ENCODE measurements around the gene PPM1E.
A peak's percentile ranks its signal among the peaks of the same experiment; 100 is the strongest.
"Not testable (repeated sequence)": the region's sequence is repeated elsewhere in the genome, so short reads cannot be mapped to it uniquely, and the experiment has no call there.

Gene PPM1E

DNA sequence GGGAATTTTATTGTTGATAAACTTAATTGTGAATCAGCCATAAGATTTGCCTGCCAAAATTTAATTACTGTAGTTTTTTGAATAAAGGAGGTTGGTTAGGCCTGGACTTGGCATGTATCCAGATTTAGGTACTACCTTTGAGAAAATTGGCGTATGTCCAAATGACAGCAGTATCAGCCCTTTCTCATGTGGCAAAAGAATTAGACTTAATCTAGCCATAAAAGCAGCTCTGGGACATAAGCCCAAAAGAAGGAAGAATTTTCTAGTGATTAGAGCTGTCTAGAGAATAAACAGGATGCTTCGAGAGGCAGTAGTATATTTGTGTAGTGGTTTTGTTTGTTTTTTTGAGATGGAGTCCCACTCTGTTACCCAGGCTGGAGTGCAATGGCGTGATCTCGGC is 27.7 kb downstream of the PPM1E start:
- DNase-seq = peak; percentile 55

DNA sequence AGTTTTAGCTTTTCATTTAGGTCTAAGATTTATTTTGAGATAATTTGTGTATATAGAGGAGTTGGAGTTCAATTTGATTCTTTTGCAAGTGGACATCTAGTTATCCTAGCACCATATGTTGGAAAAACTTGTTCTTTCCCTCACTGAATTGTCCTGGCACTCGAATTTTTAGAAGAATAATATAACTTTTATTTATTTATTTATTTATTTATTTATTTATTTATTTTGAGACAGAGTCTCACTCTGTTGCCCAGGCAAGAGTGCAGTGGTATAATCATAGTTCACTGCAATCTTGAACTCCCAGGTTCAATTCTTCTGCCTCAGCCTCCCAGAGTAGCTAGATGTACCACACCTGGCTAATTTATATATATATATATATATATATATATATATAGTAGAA is 29.4 kb downstream of the PPM1E start:
- no peak for DNase-seq

DNA sequence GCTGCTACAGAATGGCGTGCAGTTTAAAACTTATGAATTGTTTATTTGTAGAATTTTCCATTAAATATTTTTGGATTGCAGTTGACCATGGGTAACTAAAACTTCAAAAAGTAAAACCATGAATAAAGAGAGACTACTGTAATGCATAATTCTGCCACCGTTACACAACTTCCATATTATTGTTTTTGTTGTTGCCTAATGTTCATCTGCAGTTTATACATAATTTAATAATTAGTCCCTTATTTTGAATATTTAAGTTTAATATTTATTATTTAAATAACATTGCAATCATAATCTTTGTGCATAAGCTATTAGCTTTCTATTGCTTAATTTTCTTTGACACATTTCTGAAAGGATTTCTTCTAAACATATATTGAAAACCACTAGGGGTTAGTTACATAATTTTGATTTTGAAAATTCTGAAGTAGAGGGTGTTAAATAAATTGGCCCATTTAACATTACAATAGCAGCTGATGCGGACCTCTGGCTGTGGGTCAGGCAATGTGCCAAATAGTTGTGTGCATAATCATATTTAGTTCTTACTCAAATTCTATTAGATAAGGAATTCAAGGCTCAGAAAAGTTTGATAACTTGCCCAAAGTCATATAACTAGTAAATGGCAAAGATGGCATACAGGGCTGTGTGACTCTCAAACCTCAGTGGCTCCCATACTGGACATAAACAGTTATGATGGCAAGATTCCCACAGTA is 31.1 kb downstream of the PPM1E start:
- no peak for DNase-seq

DNA sequence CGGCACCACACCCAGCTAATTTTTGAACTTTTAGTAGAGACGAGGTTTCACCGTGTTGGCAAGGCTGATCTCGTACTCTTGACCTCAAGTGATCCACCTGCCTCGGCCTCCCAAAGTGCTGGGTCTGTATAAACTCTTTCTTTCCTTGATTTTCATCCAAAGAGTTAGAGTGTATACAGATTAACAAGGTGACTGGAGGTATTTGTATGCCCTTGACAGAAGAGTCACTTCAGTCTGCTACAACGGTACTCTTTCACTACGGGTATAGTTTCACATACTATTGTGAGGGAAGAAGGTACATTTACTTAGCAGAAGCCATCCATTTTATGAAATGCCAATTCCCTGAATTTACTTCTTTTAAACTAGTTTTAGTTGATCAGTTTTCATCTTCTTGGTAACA is 32.5 kb downstream of the PPM1E start:
- no peak for DNase-seq

DNA sequence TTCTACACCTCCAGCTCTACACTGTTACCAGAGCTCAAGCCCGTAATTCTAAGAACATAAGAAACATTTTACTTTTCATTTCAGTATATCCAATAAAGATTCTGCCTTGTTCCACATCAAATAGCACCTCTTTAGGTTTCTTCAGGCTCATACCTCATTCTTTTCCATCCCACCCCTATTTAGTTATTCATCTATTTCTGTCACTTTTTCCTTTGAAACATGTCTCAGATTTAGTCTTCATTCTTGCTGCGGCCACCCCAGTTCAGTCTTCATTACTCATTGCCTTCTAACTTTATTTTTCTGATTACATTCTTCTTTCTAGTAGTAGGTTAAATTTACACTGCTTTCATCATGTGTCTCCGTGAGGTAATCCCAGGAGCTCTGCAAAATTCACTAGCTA is 33.5 kb downstream of the PPM1E start:
- DNase-seq = no peak

DNA sequence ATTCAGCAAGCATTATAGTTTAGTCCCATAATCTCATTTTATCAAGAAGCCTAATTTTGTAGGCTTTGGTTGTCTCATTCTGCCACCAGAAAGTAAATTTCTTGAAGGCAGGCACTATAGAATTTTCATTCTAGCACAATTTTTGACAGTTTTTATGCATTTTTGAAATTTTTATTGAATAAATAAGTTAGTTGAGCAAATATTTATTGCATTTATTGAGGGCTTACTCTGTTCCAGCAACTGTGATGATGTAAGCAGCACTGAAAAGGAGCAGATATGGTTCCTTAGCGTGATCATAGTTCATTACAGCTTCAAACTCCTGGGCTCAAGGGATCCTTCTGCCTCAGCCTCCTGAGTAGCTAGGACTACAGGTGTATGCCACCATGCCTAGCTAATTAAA is 34.2 kb downstream of the PPM1E start:
- DNase-seq = no peak

DNA sequence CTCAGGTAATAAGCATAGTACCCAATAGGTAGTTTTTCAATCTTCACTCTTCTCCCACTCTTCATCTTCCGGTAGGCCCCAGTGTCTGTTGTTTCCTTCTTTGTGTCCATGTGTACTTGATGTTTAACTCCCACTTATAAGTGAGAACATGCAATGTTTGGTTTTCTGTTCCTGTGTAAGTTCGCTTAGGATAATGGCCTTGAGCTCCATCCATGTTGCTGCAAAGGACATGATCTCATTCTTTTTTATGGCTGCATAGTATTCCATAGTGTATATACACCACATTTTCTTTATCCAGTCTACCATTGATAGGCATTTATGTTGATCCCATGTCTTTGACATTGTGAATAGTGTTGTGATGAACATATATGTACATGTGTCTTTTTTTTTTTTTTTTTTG is 38.9 kb downstream of the PPM1E start:
- DNase-seq = not testable (repeated sequence)

DNA sequence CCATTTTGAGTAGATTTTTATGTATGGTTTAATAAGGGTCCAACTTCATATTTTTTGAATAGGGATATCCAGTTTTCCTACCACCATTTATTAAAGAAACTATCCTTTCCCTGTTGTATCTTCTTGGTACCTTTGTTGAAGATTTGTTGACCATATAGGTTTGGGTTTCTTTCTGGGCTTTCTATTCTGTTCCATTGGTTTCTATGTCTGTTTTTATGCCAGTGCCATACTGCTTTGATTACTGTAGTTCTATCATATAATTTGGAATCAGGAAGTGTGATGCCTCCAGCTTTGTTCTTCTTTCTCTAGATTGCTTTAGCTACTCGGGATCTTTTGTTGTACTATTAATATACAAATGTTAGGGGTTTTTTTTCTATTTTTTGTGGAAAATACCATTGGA is 46.5 kb downstream of the PPM1E start:
- DNase-seq = no peak

DNA sequence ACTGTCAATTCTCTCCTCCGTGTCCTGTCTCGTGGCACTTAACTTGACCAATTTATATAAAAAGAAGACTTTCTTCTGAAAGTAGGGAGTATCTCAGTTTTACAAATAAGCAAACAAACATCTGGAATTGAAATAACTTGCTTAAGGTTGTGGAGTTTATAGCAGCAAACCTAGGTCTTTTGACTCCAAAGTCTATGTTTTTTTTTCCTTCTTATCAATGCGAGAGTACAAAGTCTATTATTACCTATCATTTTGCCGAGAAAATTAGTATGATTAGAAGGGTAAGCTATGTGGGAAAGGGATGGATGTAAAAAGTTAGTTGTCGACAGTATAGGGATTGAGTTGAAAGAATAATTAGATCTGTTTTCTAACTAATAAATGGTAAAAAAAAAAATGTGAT is 50.4 kb downstream of the PPM1E start:
- DNase-seq = no peak

DNA sequence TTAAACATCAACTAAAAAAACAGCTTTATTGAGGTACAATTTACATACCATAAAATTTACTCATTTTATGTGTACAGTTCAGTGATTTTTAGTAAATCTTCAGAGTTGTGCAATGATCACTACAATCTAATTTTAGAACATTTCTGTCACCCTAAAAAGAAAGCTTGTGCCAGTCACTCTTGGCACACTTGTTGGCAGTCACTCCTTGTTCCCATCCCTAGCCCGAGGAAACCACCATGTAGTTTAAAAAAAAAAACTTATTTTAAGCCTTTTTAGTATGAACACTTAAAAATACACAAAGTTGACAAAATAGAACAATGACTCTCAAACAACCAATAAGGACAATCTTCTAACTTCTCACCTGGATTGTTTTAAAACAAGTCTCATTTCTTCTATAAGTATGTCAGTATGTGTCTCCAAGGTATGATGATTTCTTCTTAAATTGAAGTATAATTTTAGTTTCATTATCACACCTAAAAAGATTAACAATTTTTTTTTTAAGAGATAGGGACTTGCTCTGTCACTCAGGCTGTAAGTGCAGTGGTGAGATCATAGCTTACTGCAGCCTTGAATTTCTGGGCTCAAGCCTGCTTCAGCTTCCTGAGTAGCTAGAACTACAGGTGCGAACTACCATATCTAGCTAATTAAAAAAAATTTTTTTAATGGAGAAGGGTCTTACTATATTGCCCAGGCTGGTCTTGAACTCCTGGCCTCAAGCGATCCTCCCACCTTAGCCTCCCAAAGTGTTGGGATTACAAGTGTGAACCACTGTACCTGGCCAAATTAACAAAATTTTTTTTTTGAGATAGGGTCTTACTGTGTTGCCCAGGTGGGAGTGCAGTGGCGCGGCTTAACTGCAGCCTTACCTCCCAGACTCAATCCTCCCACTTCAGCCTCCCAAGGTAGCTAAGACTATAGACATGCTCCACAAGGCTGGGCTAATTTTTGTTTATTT is 53.2 kb downstream of the PPM1E start:
- no peak for DNase-seq

DNA sequence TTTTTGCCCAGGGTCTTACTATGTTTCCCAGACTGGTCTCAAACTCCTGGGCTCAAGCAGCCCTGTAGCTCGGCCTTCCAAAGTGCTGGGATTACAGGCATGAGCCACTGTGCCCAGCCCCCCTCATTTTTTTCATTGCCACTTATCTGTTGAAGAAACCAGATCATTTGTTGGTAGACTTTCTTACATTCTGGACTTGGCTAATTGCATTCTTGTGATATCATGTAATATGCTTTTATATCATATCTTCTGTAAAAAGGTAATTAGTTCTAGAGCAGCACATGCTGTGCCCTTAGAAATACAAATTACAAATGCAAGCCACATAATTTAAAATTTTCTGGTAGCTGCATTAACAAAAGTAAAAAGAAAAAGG is 53.9 kb downstream of the PPM1E start:
- DNase-seq = no peak

DNA sequence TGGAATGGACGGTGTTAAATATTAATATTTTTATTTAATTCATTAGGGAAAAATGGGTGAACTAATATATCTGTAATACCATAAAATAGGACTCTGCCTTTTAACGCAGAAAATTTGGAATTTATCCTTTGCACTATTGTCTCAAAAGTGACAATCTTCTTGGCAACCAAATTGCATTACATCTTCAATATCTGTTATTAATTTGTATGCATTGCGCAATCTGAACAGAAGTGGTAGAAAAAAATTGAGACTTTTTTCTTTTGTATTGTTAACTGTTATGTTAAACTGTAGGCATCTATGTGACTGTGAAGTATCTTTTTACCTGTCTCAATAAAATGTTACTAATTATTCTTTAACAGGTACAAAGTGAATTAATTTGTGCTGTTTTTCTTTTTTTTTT is 55.6 kb downstream of the PPM1E start:
- DNase-seq = no peak

DNA sequence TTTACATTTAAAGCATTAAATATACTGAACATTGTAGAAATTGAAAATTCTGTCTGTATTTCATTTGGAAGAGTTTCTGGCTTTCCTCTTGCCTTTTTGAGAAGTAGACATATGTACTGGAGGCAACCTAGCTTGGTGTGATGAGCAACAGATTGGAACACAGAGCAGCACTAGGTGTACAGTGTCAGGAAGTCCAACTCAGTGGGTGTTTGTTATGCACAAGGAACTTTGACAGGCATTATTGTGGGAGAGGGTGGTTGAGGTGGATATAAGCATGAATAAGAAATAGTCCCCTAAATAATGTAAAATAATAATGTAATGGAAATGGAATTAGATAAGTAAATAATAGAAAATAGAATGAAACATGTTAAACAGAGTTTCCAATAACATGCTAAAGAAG is 58.1 kb downstream of the PPM1E start:
- DNase-seq = no peak

DNA sequence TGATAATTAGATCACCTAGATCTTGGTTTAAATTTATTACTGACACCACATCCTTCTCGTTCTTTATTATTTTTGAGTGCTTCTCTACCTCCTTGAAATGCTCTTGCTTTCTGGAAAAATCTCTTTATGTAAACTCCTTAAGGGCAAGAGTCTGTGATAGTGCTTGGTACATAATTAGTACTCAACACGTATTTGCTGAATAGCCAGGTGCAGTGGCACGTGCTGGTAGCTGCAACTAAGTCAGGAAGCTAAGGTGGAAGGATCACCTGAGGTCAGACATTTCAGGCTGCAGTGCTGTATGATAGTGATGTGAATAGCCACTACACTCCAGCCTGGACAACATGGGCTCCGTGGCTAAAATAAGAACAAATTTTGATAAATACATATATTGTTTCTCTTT is 63.0 kb downstream of the PPM1E start:
- DNase-seq = no peak

DNA sequence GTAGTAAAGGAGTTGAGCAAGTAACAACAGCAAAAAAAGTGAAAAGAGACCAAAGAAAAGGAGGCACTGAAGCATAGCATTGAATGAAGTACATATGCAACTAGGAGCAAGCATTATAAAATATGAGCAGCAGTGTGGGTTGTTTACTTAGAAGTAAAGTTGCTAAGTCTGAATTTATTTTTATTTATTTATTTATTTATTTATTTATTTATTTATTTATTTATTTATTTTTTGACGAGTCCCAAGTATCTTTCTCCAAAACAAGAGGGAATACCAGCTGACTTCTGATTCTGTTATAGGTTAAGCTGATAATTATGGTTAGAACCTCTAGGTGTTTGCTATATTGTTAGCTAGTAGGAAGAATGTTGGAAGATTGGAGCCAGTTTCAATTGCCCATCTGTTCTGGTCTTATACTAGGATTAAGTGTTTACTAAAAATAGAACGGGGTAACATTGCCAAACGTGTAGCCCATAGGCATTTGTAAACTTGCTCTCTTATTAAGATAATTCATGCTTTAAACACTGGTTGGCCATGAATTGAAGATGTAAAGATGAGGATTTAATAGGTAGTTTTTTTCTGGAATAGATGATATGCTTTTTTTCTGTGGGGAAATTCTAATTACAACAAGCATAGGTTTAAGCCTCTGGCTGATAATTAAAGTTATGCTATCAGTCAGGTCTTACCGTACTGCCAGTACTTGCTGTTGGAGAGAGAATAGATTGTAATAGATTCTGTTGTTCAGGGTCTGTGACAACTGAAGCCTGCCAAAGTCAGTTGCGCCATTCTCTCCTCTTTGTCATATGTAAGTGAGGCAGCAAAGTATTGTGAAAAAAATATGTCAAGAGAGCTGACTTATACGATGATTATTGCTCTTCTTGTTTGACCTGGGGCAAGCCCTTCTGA is 66.7 kb downstream of the PPM1E start:
- no peak for DNase-seq

DNA sequence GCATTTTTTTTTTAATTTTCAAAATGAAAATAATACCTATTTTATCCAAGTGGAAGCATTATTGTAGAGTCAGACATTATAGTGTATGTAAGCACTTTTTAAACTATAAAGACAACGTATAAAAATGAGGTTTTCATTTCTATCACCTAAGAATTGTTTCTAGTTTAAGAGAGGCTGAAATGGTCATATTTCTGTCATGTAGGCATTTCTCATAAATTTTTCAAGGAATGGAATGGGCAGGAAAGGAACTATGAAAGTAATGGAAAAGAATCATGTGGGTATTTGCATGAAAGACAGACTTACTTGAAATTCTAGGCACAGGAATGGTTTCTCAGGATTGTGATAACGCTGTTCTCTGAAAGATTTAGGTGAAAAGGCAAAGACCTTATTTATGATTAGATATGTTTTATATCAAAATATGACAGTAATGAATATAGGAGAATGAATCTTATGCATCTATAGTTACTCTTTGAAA is 67.4 kb downstream of the PPM1E start:
- no peak for DNase-seq

DNA sequence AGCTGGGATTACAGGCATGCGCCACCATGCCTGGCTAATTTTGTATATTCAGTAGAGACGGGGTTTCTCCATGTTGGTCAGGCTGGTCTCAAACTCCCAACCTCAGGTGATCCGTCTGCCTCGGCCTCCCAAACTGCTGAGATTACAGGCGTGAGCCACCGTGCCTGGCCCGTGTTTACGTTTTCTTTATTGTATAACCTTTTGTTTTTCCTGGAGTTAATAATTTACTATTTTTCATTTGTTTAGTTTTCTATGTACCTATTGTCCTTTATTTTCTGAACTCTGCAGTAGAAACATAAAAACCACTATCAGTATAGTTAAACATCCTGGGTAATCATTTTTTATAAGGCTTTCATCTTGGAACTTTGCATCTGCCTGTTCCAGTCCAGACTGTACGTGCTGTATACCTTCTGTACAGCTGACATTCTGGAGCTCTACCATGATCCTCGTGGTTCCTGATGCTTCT is 73.6 kb downstream of the PPM1E start:
- no peak for DNase-seq

DNA sequence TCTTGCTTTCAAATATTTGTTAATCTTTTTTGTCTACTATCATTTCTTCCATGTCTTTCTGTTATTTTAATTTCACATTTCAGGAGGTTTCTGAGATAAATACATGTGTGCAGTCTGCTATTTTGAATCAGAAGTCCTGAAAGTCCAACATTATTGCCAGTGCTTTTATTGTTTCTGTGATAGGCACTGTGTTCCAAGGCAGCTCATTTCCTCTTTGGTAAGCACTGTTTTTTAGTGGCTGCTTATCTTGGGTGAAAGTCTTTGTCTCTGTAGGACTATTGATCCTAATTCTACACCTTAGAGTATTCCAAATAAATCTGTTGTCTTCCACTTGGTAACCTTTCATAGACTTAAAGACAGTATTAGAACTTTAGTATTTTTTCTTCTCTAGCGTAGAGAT is 76.1 kb downstream of the PPM1E start:
- DNase-seq = no peak

DNA sequence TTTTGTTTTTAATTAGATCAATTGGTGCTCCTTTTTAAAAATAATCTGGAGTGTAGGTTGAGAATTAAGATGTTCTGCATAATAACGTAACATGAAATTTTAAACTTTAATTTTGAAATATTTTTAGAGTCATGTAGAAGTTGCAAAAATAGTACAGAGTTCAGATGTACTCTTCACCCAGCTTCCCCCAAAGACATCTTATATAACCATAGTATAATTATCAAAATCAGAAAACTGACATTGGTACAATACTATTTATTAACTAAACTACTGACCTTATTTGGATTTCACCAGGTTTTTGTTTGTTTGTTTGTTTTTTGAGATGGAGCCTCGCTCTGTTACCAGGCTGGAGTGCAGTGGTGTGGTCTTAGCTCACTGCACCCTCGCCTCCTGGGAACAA is 76.9 kb downstream of the PPM1E start:
- DNase-seq = no peak

DNA sequence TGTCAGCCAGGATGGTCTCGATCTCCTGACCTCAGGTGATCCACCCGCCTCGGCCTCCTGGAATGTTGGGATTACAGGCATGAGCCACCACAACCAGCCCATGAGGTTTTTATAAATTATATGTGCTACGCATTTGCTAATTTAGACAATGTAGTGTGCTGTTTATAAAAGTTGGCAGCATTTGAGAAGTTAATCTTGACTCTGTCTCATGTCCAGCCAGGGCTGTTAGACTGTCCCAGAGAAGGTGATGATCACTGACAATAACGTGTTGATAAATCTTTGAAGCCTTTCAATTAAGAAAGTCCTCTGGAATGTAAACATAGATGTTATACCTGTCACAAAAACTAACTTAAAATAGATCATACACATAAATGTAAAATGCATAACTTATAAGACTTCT is 82.0 kb downstream of the PPM1E start:
- no peak for DNase-seq

DNA sequence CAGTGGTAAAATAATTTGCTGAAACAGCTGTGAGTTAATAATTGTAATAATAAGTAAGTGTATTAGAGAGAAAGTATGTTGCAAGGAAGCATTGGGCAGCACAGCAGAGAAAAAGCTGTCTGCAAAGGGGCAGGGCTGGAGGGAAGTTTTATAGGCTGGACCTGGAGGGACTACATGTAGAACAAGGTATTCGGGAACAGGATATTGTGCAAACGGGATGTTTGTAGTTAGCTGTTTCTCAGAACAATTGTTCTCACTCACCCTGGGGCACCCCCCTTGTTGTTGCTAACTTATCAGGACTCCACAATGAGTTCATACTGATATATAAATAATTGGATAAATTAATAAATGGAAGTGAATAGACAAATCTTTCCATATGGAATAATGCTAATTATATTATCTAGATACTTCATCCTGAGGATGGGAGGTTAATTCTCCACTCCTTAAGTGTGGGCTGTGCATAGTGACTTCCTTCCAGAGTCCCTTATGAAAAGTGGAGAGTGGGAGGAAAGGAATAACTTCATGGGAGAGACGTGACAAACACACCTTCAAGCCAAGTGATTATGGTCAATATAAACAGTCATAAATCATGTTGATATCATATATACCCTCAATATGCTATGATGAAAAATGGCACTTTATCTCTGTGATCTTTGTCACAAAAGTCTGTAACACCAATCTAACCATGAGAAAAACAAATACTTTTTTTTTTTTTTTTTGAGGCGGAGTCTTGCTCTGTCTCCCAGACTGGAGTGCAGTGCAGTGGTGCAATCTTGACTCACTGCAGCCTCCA is 85.4 kb downstream of the PPM1E start:
- DNase-seq = no peak

DNA sequence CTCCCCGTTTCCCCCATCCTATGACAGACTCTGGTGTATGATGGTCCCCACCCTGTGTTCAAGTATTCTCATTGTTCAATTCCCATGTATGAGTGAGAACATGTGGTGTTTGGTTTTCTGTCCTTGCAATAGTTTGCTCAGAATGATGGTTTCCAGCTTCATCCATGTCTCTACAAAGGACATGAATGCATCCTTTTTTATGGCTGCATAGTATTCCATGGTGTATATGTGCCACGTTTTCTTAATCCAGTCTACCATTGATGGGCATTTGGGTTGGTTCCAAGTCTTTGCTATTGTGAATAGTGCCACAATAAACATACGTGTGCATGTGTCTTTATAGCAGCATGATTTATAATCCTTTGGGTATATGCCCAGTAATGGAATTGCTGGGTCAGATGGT is 90.8 kb downstream of the PPM1E start:
- not testable (repeated sequence) for DNase-seq

Data from RPMI8226 (cell line).